Measurements from ENCODE around the gene PIK3R3. TPM values are rescaled to one million over a fixed set of nuclear protein-coding genes. Genes with fewer than 3 reads are reported as not detected.

The PIK3R3 gene
- total RNA-seq, 2 donors from 2014 or later = 3.3 to 7.4 TPM

- DNase-seq (ENCODE audit: low spot score) = no peak
- no peaks in the 10 kb centered on the region for H3K36me3 Mint-ChIP-seq
- no peaks in the 10 kb centered on the region for H3K9me3 Mint-ChIP-seq
- no peak overlapping the region for H3K4me3 Mint-ChIP-seq
- no peak for ATAC-seq
- no peak overlapping the region for H3K27ac Mint-ChIP-seq
- H3K27me3 Mint-ChIP-seq = peaks cover 12 to 15% of the 10 kb centered on the region in 2 donors
- peaks cover 16 to 18% of the 10 kb centered on the region in 2 donors for H3K4me1 Mint-ChIP-seq (ENCODE audit: low read depth in 2 of 2)
Observed at GRCh38 chr1:46136711-46137110, 4.3 kb upstream of the PIK3R3 start.

DNA sequence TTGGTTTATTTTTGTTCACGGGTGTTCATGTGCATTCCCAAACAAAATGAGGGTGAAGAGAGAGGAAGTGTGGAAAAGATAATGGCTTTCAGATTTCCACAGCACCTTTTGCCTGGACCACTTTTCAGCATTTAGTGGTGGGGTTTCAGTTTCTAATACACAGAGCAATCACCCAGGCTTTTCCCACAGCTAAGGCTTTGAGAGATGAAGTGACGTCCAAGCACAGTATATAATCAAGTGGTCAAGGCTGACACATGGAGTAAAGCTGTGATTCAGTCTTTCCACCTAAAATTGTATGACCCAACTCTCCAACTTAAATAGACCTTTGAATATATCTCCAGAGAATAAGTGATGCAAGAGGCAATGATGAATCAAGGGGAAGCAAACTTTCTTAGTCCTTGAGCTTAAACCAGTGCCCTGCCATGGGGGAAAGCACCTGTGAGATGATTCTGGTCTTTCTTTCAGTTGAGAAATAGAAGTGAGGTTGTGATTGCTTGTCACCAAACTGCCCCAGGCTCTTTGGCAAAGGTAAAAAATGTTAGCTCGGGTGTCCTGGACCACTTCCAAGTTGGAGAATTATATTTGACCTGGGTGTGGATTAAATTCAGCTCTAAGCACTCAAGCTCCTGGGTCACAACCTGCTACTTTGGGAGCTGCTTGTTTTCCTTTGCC, 2.4 kb upstream of the PIK3R3 start:
- peaks cover 7 to 14% of the 10 kb centered on the region in 2 donors for H3K27me3 Mint-ChIP-seq
- DNase-seq (ENCODE audit: low spot score) = no peak
- H3K27ac Mint-ChIP-seq = peak overlapping the region; percentile 30 to 98

DNA sequence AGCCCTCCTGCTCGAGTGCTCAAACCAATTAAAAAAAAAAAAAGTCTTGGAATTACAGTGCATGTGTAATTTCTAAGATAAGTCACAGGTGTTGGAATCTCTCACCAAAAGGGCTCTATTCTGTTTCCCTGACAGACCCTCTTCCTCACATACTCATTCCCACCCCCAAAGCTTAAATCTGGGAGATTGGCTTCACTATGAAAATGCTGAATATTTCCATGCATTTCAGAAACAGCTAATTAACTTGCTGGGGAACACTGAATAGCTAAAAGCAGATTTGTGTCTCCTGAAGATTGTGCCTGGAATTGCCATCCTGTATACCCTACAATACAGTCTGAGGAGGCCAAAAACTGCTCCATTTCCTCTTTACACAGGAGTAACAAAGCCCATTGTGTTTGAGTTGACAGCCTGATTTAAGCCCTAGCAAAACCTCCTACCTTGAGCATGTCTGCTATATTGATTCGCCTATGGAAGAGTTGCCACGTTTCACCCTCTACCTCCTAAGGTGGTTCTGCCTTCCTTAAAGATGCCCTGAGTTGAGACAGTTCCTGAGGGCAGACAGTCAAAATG, 1.4 kb upstream of the PIK3R3 start:
- H3K27ac Mint-ChIP-seq = peak overlapping the region; percentile 30 to 98
- H3K27me3 Mint-ChIP-seq = peaks cover 13 to 18% of the 10 kb centered on the region in 2 donors
- ATAC-seq (no peak), DNase-seq (ENCODE audit: low spot score) (no peak)
- H3K9me3 Mint-ChIP-seq = no peaks in the 10 kb centered on the region
- peaks cover 21 to 23% of the 10 kb centered on the region in 2 donors for H3K4me1 Mint-ChIP-seq (ENCODE audit: low read depth in 2 of 2)
- peak overlapping the region; percentile 95 for H3K4me3 Mint-ChIP-seq
- H3K36me3 Mint-ChIP-seq = no peaks in the 10 kb centered on the region

More for the DNA sequence above, 2.4 kb upstream of the PIK3R3 start:
- no peaks in the 10 kb centered on the region for H3K36me3 Mint-ChIP-seq
- H3K4me1 Mint-ChIP-seq (ENCODE audit: low read depth in 2 of 2) = peaks cover 21 to 23% of the 10 kb centered on the region in 2 donors
- no peaks in the 10 kb centered on the region for H3K9me3 Mint-ChIP-seq
- ATAC-seq = no peak
- no peak overlapping the region for H3K4me3 Mint-ChIP-seq

GRCh38 chr1:46133181-46133658, 791 bp upstream of the PIK3R3 start:
- DNase-seq (ENCODE audit: low spot score) = no peak
- Mint-ChIP-seq H3K27me3 (peaks cover 14 to 20% of the 10 kb centered on the region in 2 donors), H3K36me3 (no peaks in the 10 kb centered on the region), H3K27ac (peak overlapping the region; percentile 98 to 99), H3K4me1 (ENCODE audit: low read depth in 2 of 2) (peaks cover 23% of the 10 kb centered on the region in 2 donors), H3K9me3 (no peaks in the 10 kb centered on the region), H3K4me3 (peak overlapping the region; percentile 95)
- peak; percentile 74 for ATAC-seq

DNA sequence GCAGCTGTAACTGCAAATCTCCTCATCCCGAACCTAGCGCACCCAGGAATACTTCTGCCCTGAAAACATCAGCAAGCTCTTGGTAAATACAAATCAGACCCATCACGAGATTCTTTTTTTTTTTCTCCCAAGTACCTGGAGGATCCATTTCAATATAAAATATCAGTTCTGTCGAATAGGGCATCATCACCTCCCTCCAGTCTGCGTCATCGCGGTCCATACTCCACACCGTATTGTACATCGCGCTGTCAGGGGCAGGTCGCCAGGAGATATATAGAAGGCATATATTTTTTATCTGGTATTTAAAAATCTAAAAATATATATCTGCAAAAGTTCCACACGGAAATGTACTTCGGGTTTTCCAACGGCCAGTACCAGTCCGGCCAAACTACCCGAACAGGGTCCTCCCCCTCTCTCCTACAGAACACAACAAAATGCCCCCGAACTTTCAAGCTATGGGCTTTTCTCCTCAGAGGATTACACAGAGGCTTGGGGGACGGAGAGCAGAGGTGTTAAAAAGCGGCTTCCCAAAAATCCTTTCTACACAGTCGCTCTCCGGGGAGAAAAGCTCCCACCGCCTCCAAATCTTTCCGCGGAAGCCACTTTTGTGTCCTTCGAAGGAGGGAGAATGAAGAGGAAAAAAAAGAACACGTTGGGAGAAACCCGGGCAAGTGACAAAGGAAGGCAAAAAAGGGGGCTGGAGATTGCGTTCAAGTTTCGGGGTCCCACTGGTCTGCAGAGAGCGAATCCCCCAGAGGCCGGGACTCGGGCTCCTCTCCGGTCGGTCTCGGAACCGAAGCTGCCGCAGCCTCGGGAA, 509 bp downstream of the PIK3R3 start:
- DNase-seq (ENCODE audit: low spot score) = no peak
- peaks cover 23% of the 10 kb centered on the region in 2 donors for H3K4me1 Mint-ChIP-seq (ENCODE audit: low read depth in 2 of 2)

DNA sequence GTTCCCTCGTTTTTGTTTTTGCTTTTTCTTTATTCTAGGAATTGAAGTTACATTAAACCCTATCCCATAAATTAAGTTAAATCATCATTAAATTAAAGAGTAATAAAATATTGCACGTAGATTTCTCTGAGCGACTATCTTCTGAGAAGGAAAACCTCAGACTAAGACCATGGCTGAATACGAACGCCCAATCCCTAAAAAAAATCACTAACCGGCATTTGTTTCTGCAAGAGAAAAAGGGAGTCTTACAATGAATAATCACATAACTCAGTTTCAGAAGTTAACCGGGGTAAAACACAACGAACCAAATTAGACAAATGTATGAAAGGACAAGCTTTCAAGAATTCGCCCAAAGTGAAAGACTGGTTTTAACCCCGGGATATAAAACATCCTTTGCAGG, 1.3 kb downstream of the PIK3R3 start:
- peaks cover 10 to 20% of the 10 kb centered on the region in 2 donors for H3K27me3 Mint-ChIP-seq
- ATAC-seq = no peak

More for the DNA sequence above, 509 bp downstream of the PIK3R3 start:
- Mint-ChIP-seq H3K27me3 (peaks cover 12 to 20% of the 10 kb centered on the region in 2 donors), H3K27ac (peak overlapping the region; percentile 98 to 99), H3K9me3 (no peaks in the 10 kb centered on the region), H3K36me3 (no peaks in the 10 kb centered on the region), H3K4me3 (peak overlapping the region; percentile 95)
- no peak for ATAC-seq

GRCh38 chr1:46130606-46131005, 1.8 kb downstream of the PIK3R3 start:
- no peak for ATAC-seq
- Mint-ChIP-seq H3K27me3 (peaks cover 10 to 20% of the 10 kb centered on the region in 2 donors), H3K4me1 (ENCODE audit: low read depth in 2 of 2) (peaks cover 23% of the 10 kb centered on the region in 2 donors), H3K36me3 (no peaks in the 10 kb centered on the region), H3K27ac (no peak overlapping the region), H3K9me3 (no peaks in the 10 kb centered on the region), H3K4me3 (peak overlapping the region; percentile 95)
- DNase-seq (ENCODE audit: low spot score) = no peak

More for the DNA sequence above, 1.3 kb downstream of the PIK3R3 start:
- Mint-ChIP-seq H3K27ac (peak overlapping the region; percentile 98 to 99), H3K4me1 (ENCODE audit: low read depth in 2 of 2) (peaks cover 23% of the 10 kb centered on the region in 2 donors), H3K36me3 (no peaks in the 10 kb centered on the region), H3K4me3 (peak overlapping the region; percentile 95), H3K9me3 (no peaks in the 10 kb centered on the region)
- DNase-seq (ENCODE audit: low spot score) = no peak

GRCh38 chr1:46130121-46130520, 2.3 kb downstream of the PIK3R3 start:
- no peaks in the 10 kb centered on the region for H3K9me3 Mint-ChIP-seq
- ATAC-seq (no peak), DNase-seq (ENCODE audit: low spot score) (no peak)
- H3K4me1 Mint-ChIP-seq (ENCODE audit: low read depth in 2 of 2) = peaks cover 23% of the 10 kb centered on the region in 2 donors
- H3K27ac Mint-ChIP-seq = no peak overlapping the region
- peaks cover 10 to 20% of the 10 kb centered on the region in 2 donors for H3K27me3 Mint-ChIP-seq
- H3K36me3 Mint-ChIP-seq = no peaks in the 10 kb centered on the region
- peak overlapping the region; percentile 95 for H3K4me3 Mint-ChIP-seq

DNA sequence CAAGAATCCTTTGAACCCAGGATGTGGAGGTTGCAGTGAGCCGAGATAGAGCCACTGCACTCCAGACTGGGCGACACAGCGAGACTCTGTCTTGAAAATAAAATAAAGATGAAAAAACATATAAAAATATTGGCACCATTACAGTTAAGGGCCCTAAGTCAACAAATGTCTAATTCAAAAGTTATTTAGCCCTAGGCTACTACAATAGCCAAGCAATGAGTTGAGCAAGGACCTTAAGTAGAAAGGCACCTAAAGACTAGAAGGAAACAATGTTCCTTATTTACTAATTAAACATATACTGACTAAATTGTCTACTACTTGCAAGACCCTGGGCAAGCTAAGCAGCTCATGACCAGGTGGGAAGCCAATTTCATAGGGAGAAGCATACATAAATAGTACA, 4.1 kb downstream of the PIK3R3 start:
- DNase-seq (ENCODE audit: low spot score) = no peak
- ATAC-seq = no peak
- H3K4me1 Mint-ChIP-seq (ENCODE audit: low read depth in 2 of 2) = peaks cover 12 to 13% of the 10 kb centered on the region in 2 donors
- no peak overlapping the region for H3K27ac Mint-ChIP-seq
- H3K4me3 Mint-ChIP-seq = no peak overlapping the region
- no peaks in the 10 kb centered on the region for H3K9me3 Mint-ChIP-seq
- H3K36me3 Mint-ChIP-seq = no peaks in the 10 kb centered on the region
- peaks cover 10 to 20% of the 10 kb centered on the region in 2 donors for H3K27me3 Mint-ChIP-seq

DNA sequence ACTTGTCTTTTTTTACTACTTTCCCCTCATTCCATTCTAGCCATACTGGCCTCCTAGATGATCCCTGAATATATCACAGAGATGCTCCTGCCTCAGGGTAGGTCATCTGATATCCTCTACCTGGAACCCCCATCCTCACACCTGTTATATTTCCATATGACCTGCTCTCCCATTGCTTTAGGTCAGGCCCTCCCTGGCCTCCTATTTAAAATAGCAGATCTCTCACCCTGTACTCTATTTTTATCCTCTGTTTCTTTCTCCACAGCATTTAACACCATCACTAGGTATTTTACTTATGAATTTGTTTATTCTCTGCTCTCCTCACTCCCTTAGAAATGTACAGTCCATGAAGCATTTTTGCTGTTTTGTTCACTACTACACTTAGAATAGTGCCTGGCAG, 13.6 kb downstream of the PIK3R3 start:
- no peaks in the 10 kb centered on the region for H3K27me3 Mint-ChIP-seq

DNA sequence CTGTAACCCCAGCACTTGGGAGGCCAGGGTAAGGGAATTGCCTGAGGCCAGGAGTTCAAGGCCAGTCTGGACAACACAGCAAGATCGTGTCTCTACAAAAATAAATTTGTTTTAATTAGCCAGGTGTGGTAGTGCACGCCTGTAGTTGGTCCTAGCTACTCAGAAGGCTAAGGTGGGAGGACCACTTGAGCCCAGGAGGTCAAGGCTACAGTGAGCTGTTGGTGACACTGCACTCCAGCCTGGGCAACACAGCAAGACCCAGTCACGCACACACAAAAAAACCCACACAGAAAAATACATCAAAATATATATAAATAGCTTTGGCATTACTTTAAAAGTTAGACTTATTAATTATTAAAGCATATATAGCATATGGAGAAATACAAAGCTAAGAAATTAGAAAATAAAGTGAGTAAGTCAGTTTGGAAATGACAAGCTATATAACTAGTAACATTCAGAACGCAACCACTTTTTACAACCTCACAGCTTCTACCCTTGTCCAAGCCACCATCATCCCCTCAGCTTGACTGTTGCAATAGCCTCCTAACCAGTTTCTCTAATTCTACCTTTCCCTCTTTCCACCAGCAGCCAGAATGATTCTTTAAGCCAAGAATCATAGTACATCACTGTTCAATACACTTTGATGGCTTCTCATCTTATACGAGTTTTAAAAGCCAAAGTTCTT, 14.5 kb downstream of the PIK3R3 start:
- Mint-ChIP-seq H3K27me3 (no peaks in the 10 kb centered on the region), H3K27ac (no peak overlapping the region), H3K4me1 (ENCODE audit: low read depth in 2 of 2) (peaks cover 3 to 5% of the 10 kb centered on the region in 2 donors), H3K4me3 (no peak overlapping the region), H3K36me3 (no peaks in the 10 kb centered on the region), H3K9me3 (no peaks in the 10 kb centered on the region)
- DNase-seq (ENCODE audit: low spot score) = no peak
- peak in 1 of 2 donors; percentile 66 for ATAC-seq

More for the DNA sequence above, 13.6 kb downstream of the PIK3R3 start:
- Mint-ChIP-seq H3K9me3 (no peaks in the 10 kb centered on the region), H3K27ac (no peak overlapping the region), H3K4me1 (ENCODE audit: low read depth in 2 of 2) (peaks cover 3 to 5% of the 10 kb centered on the region in 2 donors), H3K36me3 (no peaks in the 10 kb centered on the region), H3K4me3 (no peak overlapping the region)
- DNase-seq (ENCODE audit: low spot score) (no peak), ATAC-seq (no peak)

DNA sequence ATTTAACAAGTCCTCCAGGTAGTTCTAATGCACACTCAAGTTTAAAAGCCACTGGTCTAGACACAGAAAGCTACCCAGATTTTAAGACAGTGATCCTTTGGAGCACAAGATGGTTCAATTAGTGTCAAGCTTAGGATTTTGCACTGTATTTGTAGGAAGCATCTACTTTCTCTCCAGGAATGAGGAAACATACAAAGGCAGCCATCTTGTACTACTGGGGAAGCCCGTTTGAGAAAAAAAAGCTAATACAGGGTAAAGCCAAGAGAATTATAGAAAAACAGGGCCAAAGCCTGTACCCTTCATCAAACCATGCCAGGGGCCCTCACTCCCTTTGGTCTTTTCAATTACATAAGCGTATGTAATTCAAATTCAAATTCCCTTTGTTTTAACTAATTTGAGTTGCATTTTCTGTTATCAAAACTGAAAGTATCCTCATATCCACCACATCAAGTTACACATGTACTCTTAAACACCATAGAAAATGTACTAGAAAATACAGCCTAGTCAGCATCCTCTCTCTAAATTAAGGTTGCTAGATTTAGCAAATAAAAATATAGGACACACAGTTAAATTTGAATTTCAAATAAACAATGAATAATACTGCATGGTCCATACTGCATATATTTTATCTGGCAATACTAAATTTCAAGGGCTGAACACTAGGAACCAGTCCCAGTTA, 17.4 kb downstream of the PIK3R3 start:
- DNase-seq (ENCODE audit: low spot score) = no peak
- Mint-ChIP-seq H3K9me3 (no peaks in the 10 kb centered on the region), H3K36me3 (no peaks in the 10 kb centered on the region), H3K27me3 (no peaks in the 10 kb centered on the region), H3K4me1 (ENCODE audit: low read depth in 2 of 2) (peaks cover 3 to 5% of the 10 kb centered on the region in 2 donors), H3K27ac (no peak overlapping the region), H3K4me3 (no peak overlapping the region)
- no peak for ATAC-seq

GRCh38 chr1:46113948-46114347, 18.5 kb downstream of the PIK3R3 start:
- Mint-ChIP-seq H3K9me3 (no peaks in the 10 kb centered on the region), H3K4me3 (no peak overlapping the region), H3K4me1 (ENCODE audit: low read depth in 2 of 2) (peaks cover 3% of the 10 kb centered on the region in 2 donors), H3K36me3 (no peaks in the 10 kb centered on the region), H3K27me3 (no peaks in the 10 kb centered on the region), H3K27ac (no peak overlapping the region)
- ATAC-seq (no peak), DNase-seq (ENCODE audit: low spot score) (no peak)
